HFFc6 (cell line): Measurements from ENCODE around the gene WDR91. TPM values are rescaled to one million over a fixed set of nuclear protein-coding genes. Genes with fewer than 3 reads are reported as not detected.

ENCODE experiments used
- DNase-seq: peaks from one replicate; pipeline ENCODE4 v3.0.0-alpha.2; 2018
- H3K27ac Mint-ChIP-seq: 2 replicates; pipeline ENCODE4 v1.8.0; 2020; ENCODE audit warnings: mild to moderate bottlenecking, mixed read lengths
- H3K27me3 Mint-ChIP-seq: 2 replicates; pipeline ENCODE4 v1.8.0; 2021; ENCODE audit warnings: mild to moderate bottlenecking, moderate library complexity, mixed read lengths; ENCODE audit not compliant: insufficient read depth
- H3K36me3 Mint-ChIP-seq: 2 replicates; pipeline ENCODE4 v1.8.0; 2021; ENCODE audit warnings: low read depth, mixed read lengths
- H3K4me1 Mint-ChIP-seq: 2 replicates; pipeline ENCODE4 v1.8.0; 2020; ENCODE audit warnings: low read depth, mixed read lengths
- H3K4me3 Mint-ChIP-seq: 2 replicates; pipeline ENCODE4 v1.8.0; 2020; ENCODE audit warnings: mild to moderate bottlenecking, moderate library complexity, mixed read lengths
- H3K9me3 Mint-ChIP-seq: 2 replicates; pipeline ENCODE4 v1.8.0; 2020; ENCODE audit warnings: mild to moderate bottlenecking, mixed read lengths
- total RNA-seq, 6 experiments: library from RNA; stranded (reverse); fragmentation: NEBNext Ultra II Directional; extraction: Animal tissue kit (Norgen Biotek cat#: 25700); gene quantifications; 2 replicates in 1 of 6; 3 replicates in 5 of 6; pipeline ENCODE4 v1.2.3, GENCODE V29; 2021
- TF ChIP-seq, protein P1 (sequence below): fragments of 200-600 bp; sonication (generic); IDR thresholded peaks from 2 replicates; pipeline ENCODE4 v1.5.0; 2021; ENCODE audit warnings: antibody characterized with exemption, mild to moderate bottlenecking

The WDR91 gene
- total RNA-seq, 6 experiments from 2014 or later = 7.5 to 12.4 (median 10.4) TPM

DNA sequence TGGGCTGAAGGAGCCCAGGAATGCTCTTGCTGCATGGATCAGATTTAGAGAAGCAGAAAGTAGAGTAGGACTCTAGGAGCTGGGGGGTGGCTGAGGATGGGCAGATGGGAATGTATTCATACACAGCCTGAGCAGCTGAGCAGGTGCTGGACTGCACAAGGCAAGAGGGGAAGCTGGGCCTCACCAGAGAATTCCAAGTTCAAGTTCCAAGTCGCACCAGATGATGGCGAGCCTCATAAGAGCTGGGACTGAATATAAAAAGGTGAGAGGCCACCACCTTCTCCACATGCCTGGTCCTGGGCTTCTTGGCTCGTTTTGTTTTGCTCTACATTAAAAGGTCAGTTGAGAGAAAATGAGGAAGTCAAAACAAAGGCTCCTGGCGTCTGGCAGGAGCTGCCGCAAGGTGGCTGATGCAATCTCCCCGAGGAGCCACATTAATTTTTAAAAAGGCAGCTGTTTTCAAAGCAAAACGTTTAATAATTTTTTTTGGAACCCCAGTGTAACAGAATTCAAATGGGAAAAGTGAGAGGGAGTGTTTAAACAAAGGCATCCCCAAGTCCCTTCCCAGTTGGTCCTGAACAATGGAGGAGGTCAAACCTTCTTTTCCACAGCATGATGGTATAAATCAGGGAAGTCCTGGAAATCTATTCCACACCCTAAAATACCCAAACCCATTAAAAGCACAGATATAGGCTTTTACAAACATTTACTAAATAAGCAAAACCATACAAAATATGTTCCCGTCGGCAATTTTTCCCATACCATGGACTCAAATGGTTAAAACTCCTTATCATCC, 50.3 kb downstream of the WDR91 start:
- DNase-seq = no peak
- no peak overlapping the region for H3K4me3 Mint-ChIP-seq
- H3K9me3 Mint-ChIP-seq = peaks cover 11% of the 10 kb centered on the region
- peaks cover 39% of the 10 kb centered on the region for H3K36me3 Mint-ChIP-seq
- H3K27me3 Mint-ChIP-seq = peaks cover 7% of the 10 kb centered on the region
- peaks cover 30% of the 10 kb centered on the region for H3K4me1 Mint-ChIP-seq
- TF ChIP-seq, protein P1, sequence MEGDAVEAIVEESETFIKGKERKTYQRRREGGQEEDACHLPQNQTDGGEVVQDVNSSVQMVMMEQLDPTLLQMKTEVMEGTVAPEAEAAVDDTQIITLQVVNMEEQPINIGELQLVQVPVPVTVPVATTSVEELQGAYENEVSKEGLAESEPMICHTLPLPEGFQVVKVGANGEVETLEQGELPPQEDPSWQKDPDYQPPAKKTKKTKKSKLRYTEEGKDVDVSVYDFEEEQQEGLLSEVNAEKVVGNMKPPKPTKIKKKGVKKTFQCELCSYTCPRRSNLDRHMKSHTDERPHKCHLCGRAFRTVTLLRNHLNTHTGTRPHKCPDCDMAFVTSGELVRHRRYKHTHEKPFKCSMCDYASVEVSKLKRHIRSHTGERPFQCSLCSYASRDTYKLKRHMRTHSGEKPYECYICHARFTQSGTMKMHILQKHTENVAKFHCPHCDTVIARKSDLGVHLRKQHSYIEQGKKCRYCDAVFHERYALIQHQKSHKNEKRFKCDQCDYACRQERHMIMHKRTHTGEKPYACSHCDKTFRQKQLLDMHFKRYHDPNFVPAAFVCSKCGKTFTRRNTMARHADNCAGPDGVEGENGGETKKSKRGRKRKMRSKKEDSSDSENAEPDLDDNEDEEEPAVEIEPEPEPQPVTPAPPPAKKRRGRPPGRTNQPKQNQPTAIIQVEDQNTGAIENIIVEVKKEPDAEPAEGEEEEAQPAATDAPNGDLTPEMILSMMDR = no peak
- peak overlapping the region; percentile 73 for H3K27ac Mint-ChIP-seq

- Mint-ChIP-seq H3K36me3 (peaks cover 38% of the 10 kb centered on the region), H3K9me3 (peaks cover 19% of the 10 kb centered on the region), H3K27me3 (peaks cover 8% of the 10 kb centered on the region), H3K4me3 (peak overlapping the region; percentile 11), H3K27ac (peak overlapping the region; percentile 73), H3K4me1 (peaks cover 30% of the 10 kb centered on the region)
- TF ChIP-seq, protein P1 = no peak
- peak; percentile 15 for DNase-seq
These were observed 51.0 kb downstream of the WDR91 start for GRCh38 chr7:135160098-135160857.

- peaks cover 8% of the 10 kb centered on the region for H3K27me3 Mint-ChIP-seq
- H3K27ac Mint-ChIP-seq = peak overlapping the region; percentile 73
- DNase-seq = no peak
- H3K4me1 Mint-ChIP-seq = peaks cover 30% of the 10 kb centered on the region
- TF ChIP-seq, protein P1 = no peak
- H3K9me3 Mint-ChIP-seq = peaks cover 22% of the 10 kb centered on the region
- no peak overlapping the region for H3K4me3 Mint-ChIP-seq
- H3K36me3 Mint-ChIP-seq = peaks cover 35% of the 10 kb centered on the region
These were observed 51.8 kb downstream of the WDR91 start for GRCh38 chr7:135159359-135160085.

- no peak overlapping the region for H3K27ac Mint-ChIP-seq
- H3K4me1 Mint-ChIP-seq = peaks cover 30% of the 10 kb centered on the region
- H3K9me3 Mint-ChIP-seq = peaks cover 27% of the 10 kb centered on the region
These were observed 52.5 kb downstream of the WDR91 start for GRCh38 chr7:135158874-135159273.

DNA sequence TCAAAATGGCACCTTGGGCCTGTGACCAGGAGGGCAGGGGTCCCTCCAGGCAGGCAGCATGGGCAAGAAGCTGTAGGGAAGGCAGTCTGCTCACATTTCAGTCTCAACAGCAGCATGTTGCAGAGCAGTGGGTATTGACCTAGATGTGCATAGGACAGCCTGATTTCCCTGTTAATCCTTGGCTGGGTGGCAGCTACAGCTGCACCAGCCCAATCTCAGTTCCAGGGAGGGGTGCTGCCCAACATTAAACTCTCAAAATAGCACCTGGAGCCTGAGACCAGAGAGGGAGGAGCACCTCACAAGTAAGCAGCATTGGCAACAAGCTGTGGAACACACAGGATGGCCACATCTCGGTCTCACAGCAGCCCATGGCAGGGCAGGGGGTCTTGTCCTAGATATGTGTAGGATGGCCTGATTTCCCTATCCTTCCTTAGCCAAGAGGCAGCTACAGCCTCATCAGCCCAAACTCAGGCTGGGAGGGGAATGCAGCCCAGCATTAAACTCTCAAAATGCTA, 53.1 kb downstream of the WDR91 start:
- Mint-ChIP-seq H3K4me3 (no peak overlapping the region), H3K9me3 (peaks cover 31% of the 10 kb centered on the region), H3K27ac (no peak overlapping the region), H3K27me3 (peaks cover 8% of the 10 kb centered on the region), H3K36me3 (peaks cover 35% of the 10 kb centered on the region), H3K4me1 (peaks cover 30% of the 10 kb centered on the region)
- TF ChIP-seq, protein P1 = no peak
- no peak for DNase-seq

More at GRCh38 chr7:135158874-135159273, 52.5 kb downstream of the WDR91 start:
- H3K36me3 Mint-ChIP-seq = peaks cover 34% of the 10 kb centered on the region
- no peak for DNase-seq
- no peak overlapping the region for H3K4me3 Mint-ChIP-seq
- TF ChIP-seq, protein P1 = no peak
- peaks cover 8% of the 10 kb centered on the region for H3K27me3 Mint-ChIP-seq
